Mucosa of stomach (tissue), 1 donor: ENCODE measurements around the gene KLHDC1.
"Not testable (repeated sequence)": the region's sequence is repeated elsewhere in the genome, so short reads cannot be mapped to it uniquely, and the experiment has no call there.

ENCODE experiments used
- H3K27me3 ChIP-seq: one replicate; pipeline ENCODE4 v1.7.0; 2013; ENCODE audit warnings: mild to moderate bottlenecking, low read length; ENCODE audit not compliant: control insufficient read depth, insufficient read depth
- H3K36me3 ChIP-seq: one replicate; pipeline ENCODE4 v1.7.0; 2013; ENCODE audit warnings: low read length; ENCODE audit not compliant: control insufficient read depth, insufficient read depth
- H3K4me1 ChIP-seq: one replicate; pipeline ENCODE4 v1.7.0; 2013; ENCODE audit warnings: mild to moderate bottlenecking, low read length; ENCODE audit not compliant: control insufficient read depth, insufficient read depth
- H3K4me3 ChIP-seq: one replicate; pipeline ENCODE4 v1.7.0; 2013; ENCODE audit warnings: low read length
- H3K9ac ChIP-seq: one replicate; pipeline ENCODE4 v1.7.0; 2013; ENCODE audit warnings: mild to moderate bottlenecking, low read length, moderate library complexity
- H3K9me3 ChIP-seq: one replicate; pipeline ENCODE4 v1.7.0; 2013; ENCODE audit warnings: mild to moderate bottlenecking, low read length, moderate library complexity; ENCODE audit not compliant: control insufficient read depth
- donor health status: Pancreatic carcinoma.

Gene KLHDC1

GRCh38 chr14:49688701-49689030, 4.3 kb upstream of the KLHDC1 start:
- H3K27me3 ChIP-seq = no peaks in the 10 kb centered on the region
- no peak overlapping the region for H3K4me3 ChIP-seq
- H3K9me3 ChIP-seq = no peaks in the 10 kb centered on the region
- H3K4me1 ChIP-seq = peaks cover 11% of the 10 kb centered on the region
- no peaks in the 10 kb centered on the region for H3K36me3 ChIP-seq
- peak overlapping the region; percentile 71 for H3K9ac ChIP-seq

- Histone ChIP-seq H3K9ac (no peak overlapping the region), H3K27me3 (no peaks in the 10 kb centered on the region), H3K36me3 (no peaks in the 10 kb centered on the region), H3K4me3 (no peak overlapping the region), H3K9me3 (no peaks in the 10 kb centered on the region), H3K4me1 (peaks cover 11% of the 10 kb centered on the region)
Measured at GRCh38 chr14:49691031-49691430, 1.9 kb upstream of the KLHDC1 start.

DNA sequence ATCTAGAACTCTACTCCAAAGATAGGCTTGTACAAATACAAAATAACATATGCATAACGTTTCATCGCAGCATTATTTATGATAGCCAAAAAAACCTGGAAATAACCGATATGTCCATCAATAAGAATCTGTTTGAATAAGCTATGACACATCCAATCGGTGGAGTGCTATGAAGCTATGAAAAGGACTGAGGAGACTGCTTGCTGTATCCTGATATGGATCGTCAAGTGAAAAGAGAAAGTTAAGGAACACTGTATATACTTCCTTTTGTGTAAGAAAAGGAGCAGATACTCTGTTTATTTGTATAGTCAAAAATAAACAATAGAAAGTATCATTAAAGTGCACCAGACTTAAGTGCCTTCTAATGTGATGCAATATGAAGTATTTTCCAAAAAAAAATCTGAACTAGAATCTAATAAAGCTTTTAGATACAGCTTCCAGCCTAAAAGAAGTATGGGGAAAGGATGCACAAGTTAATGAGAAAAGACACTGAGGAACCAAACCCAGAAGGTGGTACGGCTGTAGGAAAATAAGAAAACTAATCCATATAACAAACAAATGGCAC, 645 bp upstream of the KLHDC1 start:
- Histone ChIP-seq H3K27me3 (no peaks in the 10 kb centered on the region), H3K9me3 (no peaks in the 10 kb centered on the region), H3K4me3 (peak overlapping the region; percentile 58), H3K9ac (peak overlapping the region; percentile 88), H3K36me3 (no peaks in the 10 kb centered on the region), H3K4me1 (peaks cover 11% of the 10 kb centered on the region)

GRCh38 chr14:49693735-49694124, 810 bp downstream of the KLHDC1 start:
- H3K4me3 ChIP-seq, H3K4me1 ChIP-seq, H3K36me3 ChIP-seq, H3K9me3 ChIP-seq, H3K27me3 ChIP-seq: not testable (repeated sequence)
- H3K9ac ChIP-seq = peak overlapping the region; percentile 88

DNA sequence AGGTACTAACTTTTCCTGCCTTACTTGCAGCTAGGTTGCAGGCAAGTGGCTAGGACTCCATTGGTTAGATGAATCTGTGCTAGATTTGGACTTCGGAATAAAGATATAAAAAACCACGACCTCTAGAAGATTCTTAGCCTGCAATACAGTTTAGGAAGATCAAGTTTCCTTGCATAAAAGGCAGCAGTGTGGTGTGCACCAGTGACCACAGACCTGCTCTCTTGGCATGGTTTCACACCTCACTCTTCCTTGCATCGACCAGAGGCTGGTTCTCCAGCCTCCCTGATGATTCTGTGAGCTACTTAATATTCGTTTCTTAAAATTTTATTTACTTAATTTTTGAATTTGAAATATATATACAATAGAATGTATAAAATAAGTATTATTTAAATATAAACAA, 9.8 kb downstream of the KLHDC1 start:
- Histone ChIP-seq H3K9me3 (no peaks in the 10 kb centered on the region), H3K27me3 (no peaks in the 10 kb centered on the region), H3K36me3 (no peaks in the 10 kb centered on the region), H3K9ac (no peak overlapping the region), H3K4me3 (no peak overlapping the region), H3K4me1 (no peaks in the 10 kb centered on the region)

GRCh38 chr14:49703965-49704364, 11.0 kb downstream of the KLHDC1 start:
- Histone ChIP-seq H3K9me3 (no peaks in the 10 kb centered on the region), H3K4me1 (no peaks in the 10 kb centered on the region), H3K27me3 (no peaks in the 10 kb centered on the region), H3K9ac (no peak overlapping the region), H3K36me3 (no peaks in the 10 kb centered on the region), H3K4me3 (no peak overlapping the region)

DNA sequence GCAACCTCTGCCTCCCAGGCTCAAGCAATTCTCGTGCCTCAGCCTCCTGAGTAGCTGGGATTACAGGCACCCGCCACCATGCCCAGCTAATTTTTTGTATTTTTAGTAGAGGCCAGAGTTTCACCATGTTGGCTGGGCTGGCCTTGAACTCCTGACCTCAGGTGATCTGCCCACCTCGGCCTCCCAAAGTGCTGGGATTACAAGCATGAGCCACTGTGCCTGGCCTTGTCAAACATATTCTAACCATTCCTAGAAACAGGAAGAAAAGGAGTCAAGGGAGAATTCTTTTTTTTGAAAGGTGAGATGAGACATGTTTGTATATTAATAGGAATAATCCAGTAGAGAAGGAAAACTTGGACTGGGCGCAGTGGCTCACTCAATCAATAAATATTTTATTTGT, 11.6 kb downstream of the KLHDC1 start:
- H3K9ac ChIP-seq, H3K4me3 ChIP-seq, H3K36me3 ChIP-seq, H3K27me3 ChIP-seq, H3K9me3 ChIP-seq, H3K4me1 ChIP-seq: not testable (repeated sequence)

DNA sequence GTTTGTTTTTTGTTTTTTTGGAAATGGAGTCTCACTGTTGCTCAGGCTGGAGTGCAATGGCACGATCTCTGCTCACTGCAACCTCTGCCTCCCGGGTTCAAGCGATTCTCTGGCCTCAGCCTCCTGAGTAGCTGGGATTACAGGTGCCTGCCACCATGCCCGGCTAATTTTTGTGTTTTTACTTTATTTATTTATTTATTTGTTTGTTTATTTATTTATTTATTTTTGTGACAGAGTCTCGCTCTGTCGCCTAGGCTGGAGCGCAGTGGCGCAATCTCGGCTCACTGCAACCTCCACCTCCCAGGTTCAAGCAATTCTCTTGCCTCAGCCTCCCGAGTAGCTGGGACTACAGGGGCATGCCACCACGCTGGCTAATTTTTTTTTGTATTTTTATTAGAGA, 18.1 kb downstream of the KLHDC1 start:
- H3K9ac ChIP-seq, H3K4me3 ChIP-seq, H3K27me3 ChIP-seq, H3K9me3 ChIP-seq, H3K36me3 ChIP-seq, H3K4me1 ChIP-seq: not testable (repeated sequence)

GRCh38 chr14:49720744-49721143, 27.8 kb downstream of the KLHDC1 start:
- Histone ChIP-seq H3K27me3 (no peaks in the 10 kb centered on the region), H3K36me3 (no peaks in the 10 kb centered on the region), H3K4me1 (no peaks in the 10 kb centered on the region), H3K9me3 (no peaks in the 10 kb centered on the region), H3K4me3 (no peak overlapping the region), H3K9ac (no peak overlapping the region)

- H3K4me3 ChIP-seq, H3K27me3 ChIP-seq, H3K9me3 ChIP-seq, H3K4me1 ChIP-seq, H3K36me3 ChIP-seq, H3K9ac ChIP-seq: not testable (repeated sequence)
Measured at GRCh38 chr14:49721733-49722435, 29.0 kb downstream of the KLHDC1 start.

- no peak overlapping the region for H3K4me3 ChIP-seq
- no peaks in the 10 kb centered on the region for H3K9me3 ChIP-seq
- H3K36me3 ChIP-seq = no peaks in the 10 kb centered on the region
- no peak overlapping the region for H3K9ac ChIP-seq
- H3K4me1 ChIP-seq = no peaks in the 10 kb centered on the region
- H3K27me3 ChIP-seq = no peaks in the 10 kb centered on the region
Measured at GRCh38 chr14:49727171-49727570, 34.3 kb downstream of the KLHDC1 start.

DNA sequence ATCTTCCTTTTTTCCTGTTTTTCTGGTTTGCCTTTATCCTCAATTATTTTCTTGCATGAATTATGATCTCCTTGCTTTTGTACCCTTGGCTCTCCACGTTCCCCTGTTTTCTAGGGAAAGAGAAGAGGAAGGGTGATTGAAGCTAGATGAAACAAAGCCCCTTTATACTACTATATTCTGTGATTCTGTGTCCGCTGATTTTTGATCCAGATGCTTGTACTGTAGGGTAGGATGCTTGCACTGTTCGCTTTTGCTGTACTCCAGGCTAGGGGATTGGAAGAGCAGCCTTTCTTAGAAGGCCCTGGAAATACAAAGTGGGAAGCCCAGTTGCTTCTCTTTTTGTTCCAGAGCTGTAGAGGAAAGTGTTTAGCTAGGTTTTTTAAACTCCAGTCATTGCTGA, 40.0 kb downstream of the KLHDC1 start:
- no peaks in the 10 kb centered on the region for H3K9me3 ChIP-seq
- H3K4me1 ChIP-seq = no peaks in the 10 kb centered on the region
- H3K27me3 ChIP-seq = no peaks in the 10 kb centered on the region
- no peak overlapping the region for H3K4me3 ChIP-seq
- H3K9ac ChIP-seq = no peak overlapping the region
- no peaks in the 10 kb centered on the region for H3K36me3 ChIP-seq

- Histone ChIP-seq H3K27me3 (no peaks in the 10 kb centered on the region), H3K4me3 (no peak overlapping the region), H3K9me3 (no peaks in the 10 kb centered on the region), H3K9ac (no peak overlapping the region), H3K36me3 (no peaks in the 10 kb centered on the region), H3K4me1 (no peaks in the 10 kb centered on the region)
Measured at GRCh38 chr14:49733836-49734235, 40.9 kb downstream of the KLHDC1 start.
